Measurements from ENCODE around the gene CYP3A4.
"Not testable (repeated sequence)": the region's sequence is repeated elsewhere in the genome, so short reads cannot be mapped to it uniquely, and the experiment has no call there.

CYP3A4 gene

DNA sequence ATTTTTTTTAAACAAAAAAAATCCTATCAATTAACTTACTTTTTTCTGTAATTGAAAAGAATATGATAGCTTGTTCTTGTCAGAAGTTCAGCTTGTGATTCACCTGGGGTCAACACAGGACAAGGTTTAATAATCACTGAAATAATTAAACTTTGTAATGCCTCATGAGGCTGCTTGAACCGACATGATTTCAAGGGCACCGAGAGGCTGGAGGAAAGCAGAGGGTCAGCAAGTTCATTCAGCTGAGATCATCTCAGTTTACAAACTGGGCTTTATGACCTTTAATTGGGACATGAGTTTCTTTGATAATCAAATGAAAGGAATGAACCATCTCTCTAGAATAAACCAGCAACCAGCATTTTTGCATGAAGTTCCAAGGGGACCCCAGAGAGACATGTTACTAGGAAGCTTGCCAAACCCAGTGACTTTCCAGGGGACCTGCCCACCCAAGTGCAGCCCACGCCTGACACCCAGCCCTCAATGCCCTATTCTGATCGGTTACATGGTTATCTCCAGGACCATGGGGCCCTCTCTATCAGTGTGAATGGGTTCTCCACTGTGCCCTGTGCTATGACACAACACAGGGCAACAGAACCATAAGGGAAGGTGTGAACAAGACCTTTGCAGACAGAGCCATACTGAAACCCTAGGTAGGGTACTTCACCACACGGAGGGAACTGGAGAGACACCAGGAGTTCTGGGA lies 7.8 kb upstream of the CYP3A4 start:
- no peak for DNase-seq

DNA sequence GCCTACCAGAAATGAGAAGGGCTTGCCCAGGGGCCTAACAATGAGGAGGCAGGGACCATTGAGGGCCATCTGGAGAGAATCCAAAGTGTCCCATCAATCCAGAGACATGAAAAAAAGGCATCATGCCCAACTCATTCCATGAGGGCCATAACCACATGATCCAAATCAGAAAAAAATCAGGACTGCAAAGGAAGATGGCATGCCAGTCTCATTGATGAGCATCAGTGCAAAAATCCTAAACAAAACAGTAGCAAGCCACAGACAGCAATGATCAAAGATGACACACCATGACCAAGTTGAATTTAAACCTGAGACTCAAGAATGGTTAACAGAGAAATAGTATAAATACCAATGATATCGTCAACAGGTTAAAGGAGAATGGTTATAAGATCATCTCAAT lies 7.0 kb upstream of the CYP3A4 start:
- no peak for DNase-seq

DNA sequence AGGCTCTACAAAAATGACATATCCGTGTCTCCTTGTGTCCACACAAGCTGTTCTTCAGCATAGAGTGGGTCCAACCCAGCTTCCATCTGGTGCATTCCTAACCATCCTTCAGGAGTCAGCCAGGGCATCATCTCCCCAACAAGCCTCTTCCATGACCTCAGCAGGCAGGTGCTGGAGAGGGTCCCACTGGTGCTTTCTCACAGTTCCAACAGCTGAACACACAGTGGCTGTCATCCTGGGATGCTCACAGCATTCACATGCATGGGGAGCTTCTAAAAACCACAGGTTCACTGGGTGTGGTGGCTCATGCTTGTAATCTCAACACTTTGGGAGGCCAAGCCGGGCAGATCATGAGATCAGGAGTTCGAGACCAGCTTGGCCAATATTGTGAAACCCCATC lies 6.4 kb upstream of the CYP3A4 start:
- no peak for DNase-seq

DNA sequence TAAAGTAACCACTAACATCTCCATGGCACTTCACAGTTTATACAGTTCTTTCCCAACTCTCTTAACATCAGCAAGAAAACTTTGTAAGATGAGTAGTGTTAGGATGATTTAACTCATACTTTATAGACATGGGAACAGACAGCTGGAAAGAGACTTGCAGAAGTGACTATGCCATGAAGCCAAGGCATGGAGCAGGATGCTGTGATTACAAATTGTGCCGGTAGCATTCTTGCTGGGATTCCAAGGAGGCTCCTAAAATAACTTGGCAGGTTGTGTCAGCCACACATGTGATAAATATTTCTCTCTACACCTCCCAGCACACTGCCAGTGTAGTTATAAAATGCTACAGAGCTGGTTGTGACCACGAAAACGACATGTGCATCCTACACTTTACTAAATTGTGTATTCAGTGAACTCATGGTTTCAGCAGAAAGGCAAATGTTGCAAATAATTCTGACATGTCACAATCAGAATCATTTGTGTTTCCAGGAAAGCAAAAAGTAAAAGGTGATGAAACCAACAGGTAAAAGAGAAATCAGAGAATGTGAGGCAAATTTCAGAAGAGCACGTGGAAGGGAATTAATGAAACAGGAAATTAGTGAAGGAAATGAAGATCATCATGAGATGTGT lies 5.6 kb upstream of the CYP3A4 start:
- no peak for DNase-seq

DNA sequence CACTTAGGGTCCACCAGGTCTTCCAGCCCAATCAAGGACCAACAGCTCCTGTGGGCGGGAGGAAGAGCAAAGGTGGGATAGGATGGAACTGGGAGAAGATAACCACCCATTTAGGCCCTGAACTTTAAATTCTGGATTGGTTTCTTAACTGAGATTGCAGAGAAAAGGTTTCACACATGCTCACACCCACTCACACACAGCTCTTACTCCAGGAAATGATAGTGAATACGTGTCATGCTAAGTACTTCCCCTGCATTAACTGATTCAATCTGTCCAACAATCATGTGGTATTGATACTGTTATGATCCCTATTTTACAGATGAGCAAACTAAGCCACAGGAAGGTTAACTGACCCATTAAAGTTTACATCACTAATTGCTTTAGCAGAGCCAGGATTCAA lies 4.6 kb upstream of the CYP3A4 start:
- no peak for DNase-seq

GRCh38 chr7:99786726-99787335 lies 2.8 kb upstream of the CYP3A4 start:
- DNase-seq, result no peak

DNA sequence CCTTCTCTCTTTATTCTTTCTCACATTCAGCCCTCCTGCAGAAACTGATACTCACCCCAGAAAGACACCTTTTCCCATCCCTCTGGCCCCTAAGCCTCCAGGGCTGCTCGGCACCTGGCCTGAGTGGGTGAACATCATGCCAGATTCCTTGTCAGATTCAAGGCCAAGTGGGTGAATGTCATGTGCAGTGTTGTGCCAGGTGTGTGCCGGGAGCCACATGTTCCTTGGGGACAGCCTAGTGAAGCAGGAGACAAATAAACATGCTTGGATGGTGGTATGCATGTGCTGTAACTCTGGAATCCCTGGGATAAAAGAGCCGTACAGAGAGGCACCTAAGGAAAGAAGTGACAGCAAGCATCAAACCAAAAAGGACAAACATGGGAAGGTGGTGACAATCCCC lies 1.7 kb upstream of the CYP3A4 start:
- not testable (repeated sequence) for DNase-seq

DNA sequence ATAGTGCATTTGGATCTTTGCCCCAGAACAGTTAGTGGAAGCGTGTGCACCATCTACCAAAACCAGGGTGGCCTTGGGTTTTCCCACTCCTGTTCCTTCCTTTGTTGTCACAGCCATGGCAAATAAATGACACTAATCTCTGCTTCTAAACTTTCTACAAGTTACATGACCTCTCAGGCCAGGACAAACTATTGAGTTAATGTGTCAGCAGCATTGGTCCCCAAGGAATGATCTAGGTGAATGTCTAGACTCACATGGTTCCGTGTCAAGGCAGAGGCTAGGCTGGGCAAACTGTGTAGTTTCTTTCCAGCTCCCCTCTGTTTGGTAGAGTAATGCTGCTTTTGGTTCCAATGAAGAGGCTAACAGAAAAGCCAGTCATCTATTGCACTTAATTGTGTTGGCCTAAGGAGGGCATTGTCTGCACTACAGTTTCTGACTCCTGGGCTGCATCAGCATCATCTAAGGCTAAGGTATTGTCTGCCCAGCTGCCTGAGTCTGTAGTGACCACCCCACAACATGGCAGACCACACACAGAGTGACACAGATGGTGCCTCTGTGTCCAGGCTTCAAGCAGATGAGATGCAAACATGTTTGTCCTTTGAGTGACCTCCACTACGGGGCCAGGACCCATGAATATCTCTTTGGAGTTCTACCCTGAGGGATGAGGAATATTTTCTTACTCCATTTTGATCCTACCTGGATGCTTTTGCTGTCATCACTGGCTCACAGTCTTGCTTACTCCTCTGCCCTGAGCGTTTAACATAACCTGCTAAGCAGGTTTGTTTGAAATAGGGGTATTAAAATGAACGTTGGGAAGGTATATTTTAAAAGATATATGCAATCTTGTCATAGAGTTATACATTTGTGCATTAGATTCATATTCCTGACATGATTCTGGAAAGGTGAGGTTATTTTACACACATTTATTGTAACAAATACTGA lies 1.7 kb downstream of the CYP3A4 start:
- DNase-seq, result no peak

DNA sequence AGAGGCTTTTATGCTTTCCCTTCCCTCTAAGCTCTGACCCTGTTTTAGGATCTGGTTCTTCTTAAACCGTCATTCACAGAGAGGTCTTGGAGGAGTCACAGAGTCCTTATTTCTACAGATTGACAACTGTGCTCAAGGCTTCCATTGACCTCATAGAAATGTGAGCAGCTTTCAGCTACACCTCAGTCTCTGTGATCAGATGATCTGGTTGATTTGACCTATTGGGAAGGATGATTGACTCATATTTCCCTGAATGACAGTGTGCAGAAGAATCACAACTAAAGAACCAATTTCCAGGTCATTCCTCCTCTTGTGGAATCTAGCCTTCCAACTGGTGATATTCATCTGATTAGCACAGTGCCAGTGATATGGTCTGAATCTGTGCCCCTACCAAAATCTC lies 3.4 kb downstream of the CYP3A4 start:
- no peak for DNase-seq

- DNase-seq, result no peak
Observed at GRCh38 chr7:99779949-99780348, 4.0 kb downstream of the CYP3A4 start.

- no peak for DNase-seq
Observed at GRCh38 chr7:99778880-99779279, 5.1 kb downstream of the CYP3A4 start.

- not testable (repeated sequence) for DNase-seq
Observed at GRCh38 chr7:99773395-99773794, 10.6 kb downstream of the CYP3A4 start.

GRCh38 chr7:99772565-99772964 lies 11.4 kb downstream of the CYP3A4 start:
- DNase-seq, result no peak

GRCh38 chr7:99769494-99769893 lies 14.5 kb downstream of the CYP3A4 start:
- DNase-seq, result not testable (repeated sequence)

- no peak for DNase-seq
Observed at GRCh38 chr7:99768471-99768870, 15.5 kb downstream of the CYP3A4 start.

GRCh38 chr7:99767662-99768061 lies 16.3 kb downstream of the CYP3A4 start:
- DNase-seq, result no peak

GRCh38 chr7:99766484-99767099 lies 17.4 kb downstream of the CYP3A4 start:
- no peak for DNase-seq

DNA sequence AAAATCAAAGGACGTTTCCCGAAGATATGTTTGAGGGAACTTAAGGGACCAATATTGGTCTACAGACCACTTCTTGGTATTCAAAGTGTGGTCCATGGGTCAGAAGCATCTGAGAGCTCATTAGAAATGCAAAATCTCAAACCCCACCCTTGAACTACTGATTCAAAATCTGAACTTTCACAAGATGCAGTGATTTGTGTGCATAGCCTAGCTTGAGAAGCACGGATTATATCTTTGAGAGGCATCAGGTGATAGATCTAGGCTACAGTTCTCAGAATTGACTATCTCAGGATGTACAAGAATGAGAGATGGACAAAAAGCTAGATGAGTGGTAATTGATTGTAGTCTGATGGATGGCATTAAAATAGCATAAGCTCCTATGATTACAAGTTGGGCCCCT lies 19.5 kb downstream of the CYP3A4 start:
- no peak for DNase-seq

- DNase-seq, result no peak
Observed at GRCh38 chr7:99762680-99763327, 21.2 kb downstream of the CYP3A4 start.

- no peak for DNase-seq
Observed at GRCh38 chr7:99755085-99755484, 28.9 kb downstream of the CYP3A4 start.

GRCh38 chr7:99752356-99752755 lies 31.6 kb downstream of the CYP3A4 start:
- DNase-seq, result no peak

DNA sequence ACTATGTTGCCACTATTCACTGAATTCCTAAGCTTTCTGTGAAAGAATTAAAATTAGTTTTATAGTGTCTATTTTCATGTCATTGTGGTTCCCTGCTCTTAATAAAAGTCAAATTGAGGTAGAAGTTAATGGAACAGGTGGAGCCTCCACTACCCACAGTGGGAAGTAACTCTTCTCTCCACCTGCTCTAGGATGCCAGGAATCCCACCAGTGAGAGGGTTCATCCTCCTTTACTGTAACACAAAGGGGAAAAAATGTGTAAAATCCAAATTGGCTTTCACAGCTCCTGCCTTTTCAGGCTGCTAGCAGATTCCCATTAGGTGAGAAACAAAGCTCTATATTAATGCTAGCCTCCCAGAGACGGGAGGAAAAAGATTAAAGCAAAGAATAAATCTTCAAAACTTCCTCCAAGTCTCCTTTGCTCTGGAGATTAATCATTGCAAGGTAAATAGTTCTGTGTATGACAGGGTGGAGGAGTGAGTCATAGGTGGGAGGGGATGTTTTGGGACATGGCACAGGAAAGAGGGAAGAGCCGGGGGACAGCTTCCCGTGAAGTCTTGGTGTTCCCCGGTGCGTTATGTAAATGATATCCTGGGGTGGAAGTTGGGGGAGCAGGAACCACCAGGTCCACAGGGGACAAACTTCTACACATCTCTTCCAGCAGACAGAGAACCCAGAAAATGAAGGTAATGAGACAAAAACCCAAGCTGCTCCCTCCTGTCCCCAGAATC lies 32.5 kb downstream of the CYP3A4 start:
- DNase-seq, result not testable (repeated sequence)

Measured in SIG-M5 (cell line).